Trophoblast cell (in vitro differentiated cells and primary cell): ENCODE results near the gene RASAL2.

Experiments
- DNase-seq, 2 donors: peaks; one replicate each; pipeline ENCODE4 v3.0.0-alpha.2; 2016
- H2AFZ ChIP-seq: 2 replicates; pipeline ENCODE4 v1.6.1; 2013; ENCODE audit warnings: low read length, moderate library complexity, mild to moderate bottlenecking; ENCODE audit not compliant: insufficient read depth, poor library complexity
- H2AK5ac ChIP-seq: 2 replicates; pipeline ENCODE4 v1.6.1; 2013; ENCODE audit warnings: mild to moderate bottlenecking, low read length
- H2BK120ac ChIP-seq: 2 replicates; pipeline ENCODE4 v1.6.1; 2013; ENCODE audit warnings: low read length, mild to moderate bottlenecking, moderate library complexity; ENCODE audit not compliant: insufficient read depth, poor library complexity
- H2BK12ac ChIP-seq: 2 replicates; pipeline ENCODE4 v1.6.1; 2013; ENCODE audit warnings: mild to moderate bottlenecking, low read length, moderate library complexity
- H2BK5ac ChIP-seq: 2 replicates; pipeline ENCODE4 v1.6.1; 2013; ENCODE audit warnings: low read length, low read depth, moderate library complexity, mild to moderate bottlenecking; ENCODE audit not compliant: poor library complexity
- H3K14ac ChIP-seq: 2 replicates; pipeline ENCODE4 v1.6.1; 2013; ENCODE audit warnings: mild to moderate bottlenecking, low read length
- H3K18ac ChIP-seq: 2 replicates; pipeline ENCODE4 v1.6.1; 2013; ENCODE audit warnings: mild to moderate bottlenecking, low read length
- H3K23ac ChIP-seq: 2 replicates; pipeline ENCODE4 v1.6.1; 2013; ENCODE audit warnings: low read length
- H3K27ac ChIP-seq: 2 replicates; pipeline ENCODE4 v1.5.1; 2013; ENCODE audit warnings: low read depth, mild to moderate bottlenecking, inconsistent platforms, low read length, moderate library complexity
- H3K27me3 ChIP-seq: 2 replicates; pipeline ENCODE4 v1.6.1; 2013; ENCODE audit warnings: inconsistent platforms, mild to moderate bottlenecking, low read length, moderate library complexity; ENCODE audit not compliant: insufficient read depth
- H3K36me3 ChIP-seq, 2 experiments: 1 replicate in 1 of 2; 2 replicates in 1 of 2; pipeline ENCODE4 v1.6.1; 2013; ENCODE audit warnings: low read length in 2 of 2, mild to moderate bottlenecking in 2 of 2, moderate library complexity in 1 of 2; ENCODE audit not compliant: insufficient read depth in 2 of 2, control insufficient read depth in 1 of 2
- H3K4ac ChIP-seq: 2 replicates; pipeline ENCODE4 v1.6.1; 2013; ENCODE audit warnings: low read depth, mild to moderate bottlenecking, low read length, moderate library complexity
- H3K4me1 ChIP-seq, 2 experiments: 1 replicate in 1 of 2; 2 replicates in 1 of 2; pipeline ENCODE4 v1.6.1; 2013; ENCODE audit warnings: low read length in 2 of 2, mild to moderate bottlenecking in 2 of 2, moderate library complexity in 1 of 2; ENCODE audit not compliant: insufficient read depth in 2 of 2, control insufficient read depth in 1 of 2
- H3K4me2 ChIP-seq: 2 replicates; pipeline ENCODE4 v1.6.1; 2013; ENCODE audit warnings: inconsistent platforms, mild to moderate bottlenecking, low read length, moderate library complexity
- H3K4me3 ChIP-seq: 2 replicates; pipeline ENCODE4 v1.5.1; 2013; ENCODE audit warnings: mild to moderate bottlenecking, low read depth, low read length, inconsistent platforms
- H3K79me1 ChIP-seq: one replicate; pipeline ENCODE4 v1.6.1; 2013; ENCODE audit warnings: low read length
- H3K79me2 ChIP-seq: 2 replicates; pipeline ENCODE4 v1.6.1; 2013; ENCODE audit warnings: low read length, mild to moderate bottlenecking; ENCODE audit not compliant: control insufficient read depth, insufficient read depth, poor library complexity
- H3K9ac ChIP-seq: 2 replicates; pipeline ENCODE4 v1.6.1; 2013; ENCODE audit warnings: mild to moderate bottlenecking, low read length
- H3K9me3 ChIP-seq: 2 replicates; pipeline ENCODE4 v1.6.1; 2013; ENCODE audit warnings: low read depth, mild to moderate bottlenecking, control low read depth, inconsistent platforms, low read length; ENCODE audit not compliant: insufficient read depth
- H4K12ac ChIP-seq: 2 replicates; pipeline ENCODE4 v1.6.1; 2013; ENCODE audit warnings: low read depth, mild to moderate bottlenecking, low read length, moderate library complexity
- H4K8ac ChIP-seq: 2 replicates; pipeline ENCODE4 v1.6.1; 2013; ENCODE audit warnings: low read depth, mild to moderate bottlenecking, low read length, moderate library complexity
- H4K91ac ChIP-seq: one replicate; pipeline ENCODE4 v1.6.1; 2013; ENCODE audit warnings: low read depth, mild to moderate bottlenecking, low read length, moderate library complexity
- WGBS: extraction: QIAGEN DNeasy Blood & Tissue Kit; methylation state at CpG from one replicate; pipeline ENCODE4 v1.1.7; 2013; ENCODE audit warnings: missing lambda C conversion rate; ENCODE audit not compliant: insufficient read length, insufficient coverage; ENCODE audit errors: extremely low coverage; 5-methylcytosine and 5-hydroxymethylcytosine counted together

The RASAL2 gene

GRCh38 chr1:178371933-178372388 lies 278.1 kb downstream of the RASAL2 start:
- H3K36me3 ChIP-seq: no peaks in the 10 kb centered on the region
- H3K14ac ChIP-seq: no peak overlapping the region
- no peak overlapping the region for H4K12ac ChIP-seq
- no peaks in the 10 kb centered on the region for H3K79me1 ChIP-seq
- H3K9ac ChIP-seq: no peak overlapping the region
- no peak overlapping the region for H3K4ac ChIP-seq
- no peak overlapping the region for H2BK5ac ChIP-seq
- H2BK120ac ChIP-seq: no peak overlapping the region
- no peak overlapping the region for H2AK5ac ChIP-seq
- H3K4me3 ChIP-seq: no peak overlapping the region
- H2AFZ ChIP-seq: no peak overlapping the region
- H3K18ac ChIP-seq: no peak overlapping the region
- H3K4me1 ChIP-seq: peaks cover 0 to 2% of the 10 kb centered on the region in 2 experiments
- no CpG with 5 or more reads among the region's 4 CpGs for WGBS
- H2BK12ac ChIP-seq: no peak overlapping the region
- no peak overlapping the region for H3K27ac ChIP-seq
- H3K9me3 ChIP-seq: no peaks in the 10 kb centered on the region
- no peak for DNase-seq
- H4K91ac ChIP-seq: no peak overlapping the region
- H3K79me2 ChIP-seq: no peaks in the 10 kb centered on the region
- no peak overlapping the region for H3K23ac ChIP-seq
- H3K27me3 ChIP-seq: no peaks in the 10 kb centered on the region
- H3K4me2 ChIP-seq: no peak overlapping the region
- no peak overlapping the region for H4K8ac ChIP-seq

GRCh38 chr1:178374016-178374415 lies 280.1 kb downstream of the RASAL2 start:
- Histone ChIP-seq H4K8ac (no peak overlapping the region), H2BK5ac (no peak overlapping the region), H3K4me1 (peaks cover 0 to 2% of the 10 kb centered on the region in 2 experiments), H3K27me3 (no peaks in the 10 kb centered on the region), H3K4me2 (no peak overlapping the region), H2BK12ac (no peak overlapping the region), H4K91ac (no peak overlapping the region), H2AK5ac (no peak overlapping the region), H3K27ac (no peak overlapping the region), H3K18ac (no peak overlapping the region), H3K9me3 (no peaks in the 10 kb centered on the region), H3K36me3 (no peaks in the 10 kb centered on the region), H3K79me2 (no peaks in the 10 kb centered on the region), H3K14ac (no peak overlapping the region), H3K9ac (no peak overlapping the region), H2BK120ac (no peak overlapping the region), H3K4me3 (no peak overlapping the region), H3K4ac (no peak overlapping the region), H4K12ac (no peak overlapping the region), H3K23ac (no peak overlapping the region), H2AFZ (no peak overlapping the region), H3K79me1 (no peaks in the 10 kb centered on the region)
- DNase-seq: peak; percentile 51 to 83
- no CpG with 5 or more reads among the region's 1 CpG for WGBS

DNA sequence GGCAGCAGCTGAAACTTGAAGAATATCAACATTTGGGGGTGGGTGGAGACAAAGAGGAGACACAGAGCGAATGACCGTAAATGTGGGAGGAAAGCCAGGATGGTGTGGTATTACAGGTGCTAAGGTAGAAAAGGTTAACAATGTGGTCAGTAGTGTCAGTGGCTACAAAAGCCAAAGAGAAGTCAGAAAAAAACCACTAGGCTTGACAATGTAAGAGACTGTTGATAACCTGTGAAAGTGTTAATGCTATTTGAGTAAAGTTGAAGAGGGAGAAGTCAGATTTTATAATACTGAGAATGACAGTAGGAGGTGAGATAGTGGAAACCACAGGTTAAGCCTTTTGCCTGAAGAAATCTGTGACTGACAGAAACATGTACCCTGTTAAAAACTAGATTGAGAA lies 282.1 kb downstream of the RASAL2 start:
- no peak overlapping the region for H3K4me2 ChIP-seq
- no peak overlapping the region for H2BK5ac ChIP-seq
- H3K36me3 ChIP-seq: no peaks in the 10 kb centered on the region
- H2AFZ ChIP-seq: no peak overlapping the region
- H3K4me3 ChIP-seq: no peak overlapping the region
- no peak overlapping the region for H3K14ac ChIP-seq
- no peak overlapping the region for H3K27ac ChIP-seq
- no peaks in the 10 kb centered on the region for H3K79me1 ChIP-seq
- no peaks in the 10 kb centered on the region for H3K9me3 ChIP-seq
- no peak overlapping the region for H2BK12ac ChIP-seq
- no peak overlapping the region for H3K9ac ChIP-seq
- H3K23ac ChIP-seq: no peak overlapping the region
- no peaks in the 10 kb centered on the region for H3K79me2 ChIP-seq
- WGBS: no CpG with 5 or more reads among the region's 2 CpGs
- no peak overlapping the region for H2BK120ac ChIP-seq
- no peak overlapping the region for H4K12ac ChIP-seq
- peaks cover 0 to 2% of the 10 kb centered on the region in 2 experiments for H3K4me1 ChIP-seq
- H2AK5ac ChIP-seq: no peak overlapping the region
- H3K27me3 ChIP-seq: no peaks in the 10 kb centered on the region
- H4K91ac ChIP-seq: no peak overlapping the region
- no peak for DNase-seq
- H3K18ac ChIP-seq: no peak overlapping the region
- H3K4ac ChIP-seq: no peak overlapping the region
- no peak overlapping the region for H4K8ac ChIP-seq

DNA sequence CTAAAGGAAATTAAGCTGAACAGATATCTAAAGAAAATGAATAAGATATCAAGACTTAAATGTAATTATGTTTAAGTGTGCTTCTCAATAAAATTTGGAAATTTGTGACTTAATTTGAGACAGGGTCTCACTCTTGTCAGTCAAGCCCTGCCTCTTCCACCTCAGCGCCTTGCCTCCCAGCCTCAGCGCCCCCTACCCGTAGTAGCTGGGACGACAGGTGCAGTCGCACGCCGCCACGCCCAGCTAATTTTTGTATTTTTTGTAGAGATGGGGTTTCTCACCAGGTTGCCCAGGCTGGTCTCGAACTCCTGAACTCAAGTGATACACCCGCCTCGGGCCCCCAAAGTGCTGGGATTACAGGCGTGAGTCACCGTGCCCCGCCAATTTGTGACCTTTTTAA lies 285.9 kb downstream of the RASAL2 start:
- no peak overlapping the region for H3K4me2 ChIP-seq
- no peak overlapping the region for H4K91ac ChIP-seq
- no peak overlapping the region for H3K27ac ChIP-seq
- WGBS: no CpG with 5 or more reads among the region's 14 CpGs
- no peaks in the 10 kb centered on the region for H3K79me1 ChIP-seq
- H3K36me3 ChIP-seq: no peaks in the 10 kb centered on the region
- H3K18ac ChIP-seq: no peak overlapping the region
- H3K14ac ChIP-seq: no peak overlapping the region
- DNase-seq: peak in 1 of 2 donors; percentile 37
- H3K4me1 ChIP-seq: no peaks in the 10 kb centered on the region
- H3K27me3 ChIP-seq: no peaks in the 10 kb centered on the region
- no peak overlapping the region for H2AK5ac ChIP-seq
- no peak overlapping the region for H3K9ac ChIP-seq
- no peak overlapping the region for H3K23ac ChIP-seq
- no peak overlapping the region for H4K8ac ChIP-seq
- H4K12ac ChIP-seq: no peak overlapping the region
- no peaks in the 10 kb centered on the region for H3K79me2 ChIP-seq
- no peak overlapping the region for H3K4ac ChIP-seq
- no peak overlapping the region for H2AFZ ChIP-seq
- H2BK5ac ChIP-seq: no peak overlapping the region
- H2BK120ac ChIP-seq: no peak overlapping the region
- no peaks in the 10 kb centered on the region for H3K9me3 ChIP-seq
- H3K4me3 ChIP-seq: no peak overlapping the region
- no peak overlapping the region for H2BK12ac ChIP-seq
